GM12878 (cell line): Measurements from ENCODE around the gene TTC4. TPM values are rescaled to one million over a fixed set of nuclear protein-coding genes. Genes with fewer than 3 reads are reported as not detected.

Experiments used
- ATAC-seq: fragments of 200-7000 bp; cut with Tn5 transposase; 3 replicates; pipeline ENCODE4 v1.9.1; 2020; ENCODE audit warnings: mild to moderate bottlenecking, moderate library complexity
- BruUV-seq: library from RNA; stranded (reverse); fragments of 400-500 nt; replicated peaks from 2 replicates; lab custom pipeline; 2021; lab: Mats Ljungman, UMichigan
- CTCF ChIA-PET: fragments of 300-600 bp; sonication (Branson Sonifier 250); formaldehyde crosslinking; extraction: SDS; loops from one replicate; lab custom pipeline; 2021; ENCODE audit warnings: inconsistent platforms; lab: Yijun Ruan, JAX
- POLR2A ChIA-PET: fragments of 350-600 bp; formaldehyde crosslinking; extraction: SDS; loops from one replicate; lab custom pipeline; 2021; ENCODE audit warnings: inconsistent platforms; lab: Charles Lee
- RAD21 ChIA-PET: fragments of 300-600 bp; sonication (Branson Sonifier 250); formaldehyde crosslinking; loops from one replicate; lab custom pipeline; 2023; ENCODE audit warnings: antibody characterized with exemption; ENCODE audit not compliant: unreplicated experiment; lab: Charles Lee
- SMC1A ChIA-PET: fragments of 300-600 bp; sonication (Branson Sonifier 250); formaldehyde crosslinking; loops from one replicate; lab custom pipeline; 2023; ENCODE audit not compliant: unreplicated experiment, uncharacterized antibody; lab: Charles Lee
- DNase-seq: peaks from one replicate; pipeline ENCODE4 v3.0.0-alpha.2; 2011; ENCODE audit warnings: low read depth, low spot score
- FAIRE-seq: peaks from 3 replicates; lab custom pipeline; 2011; peaks lifted over from hg19 to GRCh38; lab: Jason Lieb, UNC
- H2AFZ ChIP-seq: 2 replicates; pipeline ENCODE4 v1.6.0; 2011; ENCODE audit warnings: low read depth, low read length, control low read depth; ENCODE audit not compliant: control insufficient read depth
- H3K27ac ChIP-seq: 2 replicates; pipeline ENCODE4 v1.5.1; 2011; ENCODE audit warnings: control low read depth; ENCODE audit not compliant: control insufficient read depth, insufficient read depth
- H3K27me3 ChIP-seq, 2 experiments: replicated peaks in 1 of 2; 2 replicates each; pipeline versions ENCODE4 v1.6.0 to v1.6.1; 2011; ENCODE audit warnings: low read length in 1 of 2; ENCODE audit not compliant: control insufficient read depth in 2 of 2, insufficient read depth in 2 of 2
- H3K36me3 ChIP-seq, 2 experiments: 2 replicates each; pipeline ENCODE4 v1.5.1; 2011; ENCODE audit warnings: low read length in 1 of 2; ENCODE audit not compliant: control insufficient read depth in 2 of 2, insufficient read depth in 2 of 2
- H3K4me1 ChIP-seq: 2 replicates; pipeline ENCODE4 v1.6.1; 2011; ENCODE audit warnings: mild to moderate bottlenecking, low read length, moderate library complexity, mixed read lengths; ENCODE audit not compliant: control insufficient read depth, insufficient read depth
- H3K4me2 ChIP-seq: 2 replicates; pipeline ENCODE4 v1.6.0; 2011; ENCODE audit warnings: control low read depth; ENCODE audit not compliant: control insufficient read depth, insufficient read depth
- H3K4me3 ChIP-seq: fragments of 200-600 bp; sonication (generic); 2 replicates; pipeline ENCODE4 v1.5.1; 2016
- H3K79me2 ChIP-seq: 2 replicates; pipeline ENCODE4 v1.6.0; 2011; ENCODE audit warnings: low read length; ENCODE audit not compliant: control insufficient read depth, insufficient read depth
- H3K9ac ChIP-seq: 2 replicates; pipeline ENCODE4 v1.8.0; 2011; ENCODE audit warnings: low read length, control low read depth, mixed read lengths; ENCODE audit not compliant: control insufficient read depth, insufficient read depth
- H3K9me3 ChIP-seq: replicated peaks from 3 replicates; pipeline ENCODE4 v1.5.1; 2011; ENCODE audit warnings: mild to moderate bottlenecking, low read length; ENCODE audit not compliant: control insufficient read depth, insufficient read depth
- H4K20me1 ChIP-seq: 2 replicates; pipeline ENCODE4 v1.6.0; 2011; ENCODE audit not compliant: control insufficient read depth, insufficient read depth
- BRCA1 ChIP-seq: IDR thresholded peaks from 2 replicates; pipeline ENCODE4 v1.6.1; 2011; ENCODE audit warnings: low read depth, low read length, improper control_type of control experiment
- CREB1 ChIP-seq: IDR thresholded peaks from 2 replicates; pipeline ENCODE4 v1.6.1; 2012; ENCODE audit warnings: low read depth, mild to moderate bottlenecking, inconsistent platforms
- FOS ChIP-seq: IDR thresholded peaks from 3 replicates; pipeline ENCODE4 v1.6.1; 2011; ENCODE audit warnings: borderline replicate concordance; ENCODE audit not compliant: insufficient read length; ENCODE audit errors: extremely low read depth
- HDGF ChIP-seq: fragments of 450-650 bp; IDR thresholded peaks from 2 replicates; pipeline ENCODE4 v1.6.1; 2016; ENCODE audit warnings: antibody characterized with exemption
- MTA2 ChIP-seq: fragments of 450-650 bp; IDR thresholded peaks from 2 replicates; pipeline ENCODE4 v1.6.1; 2016; ENCODE audit warnings: low read depth, mild to moderate bottlenecking, moderate library complexity
- SMAD5 ChIP-seq: IDR thresholded peaks from 2 replicates; pipeline ENCODE4 v1.6.1; 2016; ENCODE audit warnings: antibody characterized with exemption, low read depth
- SP1 ChIP-seq: IDR thresholded peaks from one replicate; pipeline ENCODE4 v1.6.1; 2011; ENCODE audit warnings: low read depth, low read length
- SREBF2 ChIP-seq: IDR thresholded peaks from 2 replicates; pipeline ENCODE4 v1.6.1; 2012; ENCODE audit warnings: mild to moderate bottlenecking, low read length
- SUZ12 ChIP-seq: fragments of 200-600 bp; sonication (generic); IDR thresholded peaks from one replicate; pipeline ENCODE4 v1.6.1; 2018; ENCODE audit warnings: antibody characterized with exemption, mild to moderate bottlenecking; ENCODE audit not compliant: unreplicated experiment
- TAF1 ChIP-seq: IDR thresholded peaks from 2 replicates; pipeline ENCODE4 v1.6.1; 2011; ENCODE audit warnings: mild to moderate bottlenecking, low read depth, low read length, borderline replicate concordance
- TCF7 ChIP-seq: IDR thresholded peaks from 2 replicates; pipeline ENCODE4 v1.6.1; 2014; ENCODE audit warnings: antibody characterized with exemption, borderline replicate concordance
- ZBED1 ChIP-seq: IDR thresholded peaks from 2 replicates; pipeline ENCODE4 v1.6.1; 2016; ENCODE audit warnings: borderline replicate concordance
- ZNF622 ChIP-seq: fragments of 450-650 bp; IDR thresholded peaks from 2 replicates; pipeline ENCODE4 v1.6.1; 2017; ENCODE audit warnings: mild to moderate bottlenecking, inconsistent platforms
- WGBS: methylation state at CpG from one replicate; pipeline ENCODE4 v1.1.6; 2016; ENCODE audit warnings: low lambda C conversion rate; ENCODE audit not compliant: insufficient replicate concordance, insufficient coverage; ENCODE audit errors: missing lambda C conversion rate; 5-methylcytosine and 5-hydroxymethylcytosine counted together
- in situ Hi-C: fragments of 300-500 bp; cut with MboI; formaldehyde crosslinking; loops from 9 replicates; pipeline ENCODE4 v1.14.3; 2018; ENCODE audit warnings: mixed read lengths
- intact Hi-C: fragments of 100-400 bp; cut with micrococcal nuclease; formaldehyde crosslinking; loops from one replicate; pipeline ENCODE4 v1.14.2; 2022; ENCODE audit not compliant: unreplicated experiment
- polyA plus RNA-seq, 11 experiments: library from polyadenylated mRNA; depleted of rRNA in 4 of 11; unstranded in 6 of 11; stranded (reverse) in 5 of 11; fragments of >200 nt; fragmentation: Nextera tagmentation in 4 of 11; fragmentation: Illumina TruSeq in 1 of 11; extraction: Ambion mirVana in 4 of 11; extraction: Trizol in 1 of 11; gene quantifications; 1 replicate in 1 of 11; 2 replicates in 10 of 11; pipeline versions ENCODE4 v1.2.1 to v1.2.3, GENCODE V29; 2011 to 2016; ENCODE audit warnings: inconsistent platforms in 2 of 11, missing spikeins in 2 of 11, low read depth in 1 of 11
- total RNA-seq, 4 experiments: library from RNA; depleted of rRNA in 3 of 4; stranded (reverse); fragments of >200 nt in 3 of 4; fragmentation: Illumina TruSeq in 1 of 4; extraction: Trizol in 1 of 4; gene quantifications; 2 replicates each; pipeline versions ENCODE4 v1.2.1 to v1.2.3, GENCODE V29; 2013 to 2021
- TF ChIP-seq, protein P1 (sequence below): fragments of 450-650 bp; IDR thresholded peaks from 2 replicates; pipeline ENCODE4 v1.6.1; 2017; ENCODE audit warnings: borderline replicate concordance
- TF ChIP-seq, protein P2 (sequence below): fragments of 150-350 bp; IDR thresholded peaks from 2 replicates; pipeline ENCODE4 v1.6.1; 2016; ENCODE audit warnings: low read depth, low read length

The TTC4 gene
- total and polyA plus RNA-seq, 10 of the 15 experiments (the other 5 are each of a cell fraction or from before 2014, with no cell fraction given): 23.4 to 50.5 (median 36.0) TPM

DNA sequence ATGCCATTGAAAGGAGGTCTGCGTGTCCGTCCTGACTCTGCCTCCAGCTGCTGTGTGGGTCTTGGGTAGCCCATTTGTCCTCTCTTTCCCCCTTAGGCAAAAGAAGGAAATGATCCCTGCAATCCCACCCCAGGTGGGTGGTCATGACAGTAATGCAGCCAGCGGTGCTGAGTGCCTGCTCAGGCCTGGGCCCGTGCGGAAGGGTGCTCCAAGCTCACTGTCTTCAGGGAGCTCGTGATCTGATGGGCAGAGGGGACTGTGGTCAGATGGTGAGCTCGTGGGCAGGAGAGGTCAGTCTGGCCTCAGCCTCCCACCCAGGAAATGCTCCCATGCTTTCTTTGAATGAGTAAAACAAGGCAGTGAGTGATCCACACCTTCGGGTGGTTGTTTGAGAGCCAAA is 35.3 kb upstream of the TTC4 start:
- Histone ChIP-seq H3K4me1 (no peaks in the 10 kb centered on the region), H3K9me3 (no peaks in the 10 kb centered on the region), H2AFZ (no peak overlapping the region), H3K27me3 (peaks cover 0 to 2% of the 10 kb centered on the region in 2 experiments; a peak in 1 of 4 replicates), H3K4me2 (no peak overlapping the region), H4K20me1 (no peaks in the 10 kb centered on the region), H3K36me3 (no peaks in the 10 kb centered on the region), H3K4me3 (no peak overlapping the region), H3K27ac (no peak overlapping the region), H3K9ac (no peak overlapping the region), H3K79me2 (no peaks in the 10 kb centered on the region)
- SMC1A ChIA-PET: interaction anchor here (0.7 kb wide), 1 partner anchor 105 kb away, joined by 4 read pairs; no protein-coding TSS in a partner anchor
- no peak for DNase-seq
- POLR2A ChIA-PET: no interaction called here
- RAD21 ChIA-PET: no interaction called here
- no peak for ATAC-seq
- CTCF ChIA-PET: no interaction called here
- TF ChIP-seq, protein P1, sequence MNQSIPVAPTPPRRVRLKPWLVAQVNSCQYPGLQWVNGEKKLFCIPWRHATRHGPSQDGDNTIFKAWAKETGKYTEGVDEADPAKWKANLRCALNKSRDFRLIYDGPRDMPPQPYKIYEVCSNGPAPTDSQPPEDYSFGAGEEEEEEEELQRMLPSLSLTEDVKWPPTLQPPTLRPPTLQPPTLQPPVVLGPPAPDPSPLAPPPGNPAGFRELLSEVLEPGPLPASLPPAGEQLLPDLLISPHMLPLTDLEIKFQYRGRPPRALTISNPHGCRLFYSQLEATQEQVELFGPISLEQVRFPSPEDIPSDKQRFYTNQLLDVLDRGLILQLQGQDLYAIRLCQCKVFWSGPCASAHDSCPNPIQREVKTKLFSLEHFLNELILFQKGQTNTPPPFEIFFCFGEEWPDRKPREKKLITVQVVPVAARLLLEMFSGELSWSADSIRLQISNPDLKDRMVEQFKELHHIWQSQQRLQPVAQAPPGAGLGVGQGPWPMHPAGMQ: no peak
- TF ChIP-seq TAF1 (no peak), SREBF2 (no peak), SP1 (no peak), ZBED1 (no peak), SMAD5 (no peak)
- BruUV-seq: no TSS peak
- FAIRE-seq: no peak
- intact Hi-C loops (no loop called here), in situ Hi-C loops (no loop called here)
- 21% methylated on average over 8 of the region's 8 CpGs for WGBS

DNA sequence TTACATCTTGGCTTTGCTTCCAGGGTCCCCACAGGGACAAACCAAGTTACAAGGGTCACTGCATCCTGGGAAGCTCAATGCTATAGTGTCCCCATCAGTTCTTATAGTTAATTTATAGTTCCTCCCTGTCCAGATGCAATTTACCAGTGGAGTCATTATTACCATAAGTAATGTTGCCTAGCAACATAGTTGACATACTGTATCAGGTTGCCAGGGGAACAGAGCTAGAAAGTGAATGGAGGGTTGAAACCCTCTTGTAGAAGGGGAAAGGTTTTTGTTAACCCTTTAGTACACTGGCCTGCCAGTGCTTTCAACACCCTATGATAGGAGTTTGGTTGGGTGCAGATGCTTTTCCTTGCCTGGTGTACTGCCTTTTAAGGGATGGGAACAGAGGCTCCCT is 34.3 kb upstream of the TTC4 start:
- Histone ChIP-seq H3K4me1 (no peaks in the 10 kb centered on the region), H3K4me3 (no peak overlapping the region), H3K79me2 (no peaks in the 10 kb centered on the region), H4K20me1 (no peaks in the 10 kb centered on the region), H3K27me3 (peaks cover 0 to 2% of the 10 kb centered on the region in 2 experiments; a peak in 1 of 4 replicates), H2AFZ (no peak overlapping the region), H3K27ac (no peak overlapping the region), H3K9me3 (no peaks in the 10 kb centered on the region), H3K4me2 (no peak overlapping the region), H3K9ac (no peak overlapping the region), H3K36me3 (no peaks in the 10 kb centered on the region)
- ATAC-seq (peak; percentile 27; the same call in 1 of the 3 replicates), FAIRE-seq (no peak), DNase-seq (no peak)
- in situ Hi-C loops: no loop called here
- ChIA-PET POLR2A (no interaction called here), CTCF (no interaction called here), RAD21 (no interaction called here), SMC1A (interaction anchor here (0.5 kb wide), 1 partner anchor 368 kb away, joined by 3 read pairs; no protein-coding TSS in a partner anchor)
- BruUV-seq: no TSS peak
- intact Hi-C loops: no loop called here
- TF ChIP-seq SUZ12 (no peak), HDGF (no peak), BRCA1 (no peak), FOS (no peak), CREB1 (no peak), MTA2 (no peak), TCF7 (no peak), SMAD5 (no peak), ZNF622 (no peak)
- TF ChIP-seq, protein P2, sequence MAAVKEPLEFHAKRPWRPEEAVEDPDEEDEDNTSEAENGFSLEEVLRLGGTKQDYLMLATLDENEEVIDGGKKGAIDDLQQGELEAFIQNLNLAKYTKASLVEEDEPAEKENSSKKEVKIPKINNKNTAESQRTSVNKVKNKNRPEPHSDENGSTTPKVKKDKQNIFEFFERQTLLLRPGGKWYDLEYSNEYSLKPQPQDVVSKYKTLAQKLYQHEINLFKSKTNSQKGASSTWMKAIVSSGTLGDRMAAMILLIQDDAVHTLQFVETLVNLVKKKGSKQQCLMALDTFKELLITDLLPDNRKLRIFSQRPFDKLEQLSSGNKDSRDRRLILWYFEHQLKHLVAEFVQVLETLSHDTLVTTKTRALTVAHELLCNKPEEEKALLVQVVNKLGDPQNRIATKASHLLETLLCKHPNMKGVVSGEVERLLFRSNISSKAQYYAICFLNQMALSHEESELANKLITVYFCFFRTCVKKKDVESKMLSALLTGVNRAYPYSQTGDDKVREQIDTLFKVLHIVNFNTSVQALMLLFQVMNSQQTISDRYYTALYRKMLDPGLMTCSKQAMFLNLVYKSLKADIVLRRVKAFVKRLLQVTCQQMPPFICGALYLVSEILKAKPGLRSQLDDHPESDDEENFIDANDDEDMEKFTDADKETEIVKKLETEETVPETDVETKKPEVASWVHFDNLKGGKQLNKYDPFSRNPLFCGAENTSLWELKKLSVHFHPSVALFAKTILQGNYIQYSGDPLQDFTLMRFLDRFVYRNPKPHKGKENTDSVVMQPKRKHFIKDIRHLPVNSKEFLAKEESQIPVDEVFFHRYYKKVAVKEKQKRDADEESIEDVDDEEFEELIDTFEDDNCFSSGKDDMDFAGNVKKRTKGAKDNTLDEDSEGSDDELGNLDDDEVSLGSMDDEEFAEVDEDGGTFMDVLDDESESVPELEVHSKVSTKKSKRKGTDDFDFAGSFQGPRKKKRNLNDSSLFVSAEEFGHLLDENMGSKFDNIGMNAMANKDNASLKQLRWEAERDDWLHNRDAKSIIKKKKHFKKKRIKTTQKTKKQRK: no peak
